SK-N-SH treated with all-trans-retinoic acid at 6 μM for 48 hours (cell line): ENCODE data around the gene ERBIN.

ENCODE experiments used
- ATAC-seq: fragments of 200-7000 bp; cut with Tn5 transposase; 3 replicates; pipeline ENCODE4 v1.9.1; 2020; ENCODE audit warnings: mild to moderate bottlenecking, moderate library complexity
- ARNTL ChIP-seq: fragments of 450-650 bp; formaldehyde crosslinking; IDR thresholded peaks from 2 replicates; pipeline ENCODE4 v1.5.0; 2020; ENCODE audit warnings: low read depth, mild to moderate bottlenecking, moderate library complexity, borderline replicate concordance
- BACH2 ChIP-seq: fragments of 250-450 bp; sonication (Bioruptor Pico); IDR thresholded peaks from 2 replicates; pipeline ENCODE4 v1.9.0; 2021; ENCODE audit warnings: mild to moderate bottlenecking, borderline replicate concordance
- CSDC2 ChIP-seq: fragments of 250-450 bp; sonication (Bioruptor Pico); IDR thresholded peaks from 2 replicates; pipeline ENCODE4 v1.5.0; 2020; ENCODE audit warnings: mild to moderate bottlenecking, moderate library complexity
- ESRRG ChIP-seq: fragments of 250-450 bp; sonication (Bioruptor Pico); IDR thresholded peaks from 2 replicates; pipeline ENCODE4 v1.6.1; 2021; ENCODE audit warnings: mild to moderate bottlenecking
- GLIS3 ChIP-seq: fragments of 250-450 bp; sonication (Bioruptor Pico); IDR thresholded peaks from 2 replicates; pipeline ENCODE4 v1.5.0; 2020; ENCODE audit warnings: mild to moderate bottlenecking, moderate library complexity
- ISL1 ChIP-seq: fragments of 250-450 bp; sonication (Bioruptor Pico); IDR thresholded peaks from 2 replicates; pipeline ENCODE4 v2.1.2; 2022; ENCODE audit warnings: mild to moderate bottlenecking, moderate library complexity
- OSR1 ChIP-seq: fragments of 250-450 bp; sonication (Bioruptor Pico); IDR thresholded peaks from 2 replicates; pipeline ENCODE4 v1.8.0; 2022; ENCODE audit warnings: moderate library complexity, mild to moderate bottlenecking, inconsistent platforms
- PATZ1 ChIP-seq: fragments of 250-450 bp; sonication (Bioruptor Pico); IDR thresholded peaks from 2 replicates; pipeline ENCODE4 v1.8.0; 2020; ENCODE audit warnings: mild to moderate bottlenecking, moderate library complexity, borderline replicate concordance
- POU6F1 ChIP-seq: fragments of 250-450 bp; sonication (Bioruptor Pico); IDR thresholded peaks from 2 replicates; pipeline ENCODE4 v1.8.0; 2021; ENCODE audit warnings: low read depth, mild to moderate bottlenecking, moderate library complexity, borderline replicate concordance
- PPARA ChIP-seq: fragments of 250-450 bp; sonication (Bioruptor Pico); IDR thresholded peaks from 2 replicates; pipeline ENCODE4 v1.5.0; 2020; ENCODE audit warnings: mild to moderate bottlenecking, borderline replicate concordance
- RARB ChIP-seq: fragments of 250-450 bp; sonication (Bioruptor Pico); IDR thresholded peaks from 2 replicates; pipeline ENCODE4 v1.8.0; 2021; ENCODE audit warnings: mild to moderate bottlenecking, moderate library complexity
- SNAI2 ChIP-seq: fragments of 250-450 bp; sonication (Bioruptor Pico); IDR thresholded peaks from 2 replicates; pipeline ENCODE4 v1.5.0; 2020; ENCODE audit warnings: mild to moderate bottlenecking, moderate library complexity
- TCF4 ChIP-seq: fragments of 250-450 bp; sonication (Bioruptor Pico); IDR thresholded peaks from 2 replicates; pipeline ENCODE4 v1.8.0; 2021; ENCODE audit warnings: mild to moderate bottlenecking, moderate library complexity, borderline replicate concordance
- TOX ChIP-seq: fragments of 250-450 bp; sonication (Bioruptor Pico); IDR thresholded peaks from 2 replicates; pipeline ENCODE4 v1.8.0; 2021; ENCODE audit warnings: mild to moderate bottlenecking, moderate library complexity, borderline replicate concordance
- TSHZ2 ChIP-seq: fragments of 250-450 bp; sonication (Bioruptor Pico); IDR thresholded peaks from 2 replicates; pipeline ENCODE4 v1.5.0; 2020; ENCODE audit warnings: mild to moderate bottlenecking, moderate library complexity
- ZC3H10 ChIP-seq: fragments of 250-450 bp; sonication (Bioruptor Pico); IDR thresholded peaks from 2 replicates; pipeline ENCODE4 v1.5.1; 2021; ENCODE audit warnings: mild to moderate bottlenecking, moderate library complexity
- ZFP3 ChIP-seq: fragments of 250-450 bp; sonication (Bioruptor Pico); IDR thresholded peaks from 2 replicates; pipeline ENCODE4 v1.5.0; 2020; ENCODE audit warnings: mild to moderate bottlenecking, moderate library complexity
- ZFP30 ChIP-seq: fragments of 450-650 bp; formaldehyde crosslinking; IDR thresholded peaks from 2 replicates; pipeline ENCODE4 v1.5.0; 2022; ENCODE audit warnings: mild to moderate bottlenecking, moderate library complexity
- ZNF565 ChIP-seq: fragments of 450-650 bp; formaldehyde crosslinking; conservative IDR thresholded peaks from 2 replicates; pipeline ENCODE4 v1.5.0; 2020; ENCODE audit warnings: low read depth, mild to moderate bottlenecking, moderate library complexity
- ZNF70 ChIP-seq: fragments of 450-650 bp; formaldehyde crosslinking; IDR thresholded peaks from 2 replicates; pipeline ENCODE4 v1.5.0; 2020; ENCODE audit warnings: mild to moderate bottlenecking, moderate library complexity
- ZNF8 ChIP-seq: fragments of 450-650 bp; formaldehyde crosslinking; IDR thresholded peaks from 2 replicates; pipeline ENCODE4 v1.5.0; 2020; ENCODE audit warnings: mild to moderate bottlenecking, moderate library complexity
- TF ChIP-seq, protein P1 (sequence below): fragments of 250-450 bp; sonication (Bioruptor Pico); IDR thresholded peaks from 2 replicates; pipeline ENCODE4 v1.5.1; 2020; ENCODE audit warnings: low read depth, mild to moderate bottlenecking, moderate library complexity
- TF ChIP-seq, protein P2 (sequence below): fragments of 250-450 bp; sonication (Bioruptor Pico); IDR thresholded peaks from 2 replicates; pipeline ENCODE4 v1.5.1; 2021; ENCODE audit warnings: mild to moderate bottlenecking, moderate library complexity

Gene ERBIN

DNA sequence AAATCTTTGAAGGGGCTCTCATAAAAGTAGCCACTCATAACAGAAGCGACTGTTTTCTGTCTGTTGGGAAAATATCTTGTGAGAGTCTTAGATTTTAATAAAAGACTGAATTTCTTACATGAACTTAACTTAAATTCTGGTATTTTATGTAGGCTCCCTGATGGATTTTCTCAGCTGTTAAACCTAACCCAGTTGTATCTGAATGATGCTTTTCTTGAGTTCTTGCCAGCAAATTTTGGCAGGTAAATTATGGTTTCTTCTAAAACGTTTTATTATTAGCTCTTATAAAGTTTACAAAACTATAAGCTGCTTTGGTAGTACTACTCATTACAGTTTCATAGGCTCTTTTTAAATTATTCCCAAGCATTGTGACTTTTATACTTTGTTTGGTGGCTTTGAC lies 87.0 kb downstream of the ERBIN start:
- TF ChIP-seq OSR1, result no peak
- TF ChIP-seq CSDC2 (CRISPR knock-in tag), result no peak
- no peak for TF ChIP-seq ZFP30
- TF ChIP-seq ESRRG (CRISPR knock-in tag), result no peak
- TF ChIP-seq ZNF565, result no peak
- no peak for TF ChIP-seq RARB (CRISPR knock-in tag)
- TF ChIP-seq ISL1 (CRISPR knock-in tag), result no peak
- no peak for TF ChIP-seq SNAI2 (CRISPR knock-in tag)
- TF ChIP-seq TOX (CRISPR knock-in tag), result no peak
- no peak for TF ChIP-seq ZNF8 (CRISPR knock-in tag)

DNA sequence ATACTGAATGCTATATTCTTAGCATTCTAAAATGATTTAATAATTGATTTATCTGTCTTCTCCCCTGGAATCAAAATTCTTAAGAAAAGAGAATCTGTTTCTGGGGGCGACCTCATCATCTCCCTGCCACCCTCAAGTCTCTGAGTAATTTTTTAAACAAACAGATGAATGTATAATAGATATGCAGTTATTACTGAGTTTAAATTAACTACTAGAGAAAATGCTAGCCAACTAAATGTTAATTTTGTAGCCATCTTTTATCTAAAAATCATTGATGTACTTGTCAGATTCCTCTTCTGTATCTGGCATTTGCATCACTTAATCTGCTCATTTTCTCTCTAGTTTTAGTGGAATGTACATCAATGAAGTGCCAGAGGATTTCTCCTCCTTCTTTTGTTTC lies 87.5 kb downstream of the ERBIN start:
- TF ChIP-seq CSDC2 (CRISPR knock-in tag) (no peak), ZNF565 (no peak), TSHZ2 (no peak), SNAI2 (CRISPR knock-in tag) (no peak), ZFP3 (CRISPR knock-in tag) (no peak), OSR1 (no peak), ZNF70 (no peak), ISL1 (CRISPR knock-in tag) (no peak), POU6F1 (no peak), ZFP30 (no peak)
- TF ChIP-seq, protein P1, sequence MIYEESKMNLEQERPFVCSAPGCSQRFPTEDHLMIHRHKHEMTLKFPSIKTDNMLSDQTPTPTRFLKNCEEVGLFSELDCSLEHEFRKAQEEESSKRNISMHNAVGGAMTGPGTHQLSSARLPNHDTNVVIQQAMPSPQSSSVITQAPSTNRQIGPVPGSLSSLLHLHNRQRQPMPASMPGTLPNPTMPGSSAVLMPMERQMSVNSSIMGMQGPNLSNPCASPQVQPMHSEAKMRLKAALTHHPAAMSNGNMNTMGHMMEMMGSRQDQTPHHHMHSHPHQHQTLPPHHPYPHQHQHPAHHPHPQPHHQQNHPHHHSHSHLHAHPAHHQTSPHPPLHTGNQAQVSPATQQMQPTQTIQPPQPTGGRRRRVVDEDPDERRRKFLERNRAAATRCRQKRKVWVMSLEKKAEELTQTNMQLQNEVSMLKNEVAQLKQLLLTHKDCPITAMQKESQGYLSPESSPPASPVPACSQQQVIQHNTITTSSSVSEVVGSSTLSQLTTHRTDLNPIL (CRISPR knock-in tag), result no peak
- TF ChIP-seq, protein P2, sequence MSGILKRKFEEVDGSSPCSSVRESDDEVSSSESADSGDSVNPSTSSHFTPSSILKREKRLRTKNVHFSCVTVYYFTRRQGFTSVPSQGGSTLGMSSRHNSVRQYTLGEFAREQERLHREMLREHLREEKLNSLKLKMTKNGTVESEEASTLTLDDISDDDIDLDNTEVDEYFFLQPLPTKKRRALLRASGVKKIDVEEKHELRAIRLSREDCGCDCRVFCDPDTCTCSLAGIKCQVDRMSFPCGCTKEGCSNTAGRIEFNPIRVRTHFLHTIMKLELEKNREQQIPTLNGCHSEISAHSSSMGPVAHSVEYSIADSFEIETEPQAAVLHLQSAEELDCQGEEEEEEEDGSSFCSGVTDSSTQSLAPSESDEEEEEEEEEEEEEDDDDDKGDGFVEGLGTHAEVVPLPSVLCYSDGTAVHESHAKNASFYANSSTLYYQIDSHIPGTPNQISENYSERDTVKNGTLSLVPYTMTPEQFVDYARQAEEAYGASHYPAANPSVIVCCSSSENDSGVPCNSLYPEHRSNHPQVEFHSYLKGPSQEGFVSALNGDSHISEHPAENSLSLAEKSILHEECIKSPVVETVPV (CRISPR knock-in tag), result no peak
- ATAC-seq, result no peak

More for the DNA sequence above, 87.0 kb downstream of the ERBIN start:
- no peak for ATAC-seq

DNA sequence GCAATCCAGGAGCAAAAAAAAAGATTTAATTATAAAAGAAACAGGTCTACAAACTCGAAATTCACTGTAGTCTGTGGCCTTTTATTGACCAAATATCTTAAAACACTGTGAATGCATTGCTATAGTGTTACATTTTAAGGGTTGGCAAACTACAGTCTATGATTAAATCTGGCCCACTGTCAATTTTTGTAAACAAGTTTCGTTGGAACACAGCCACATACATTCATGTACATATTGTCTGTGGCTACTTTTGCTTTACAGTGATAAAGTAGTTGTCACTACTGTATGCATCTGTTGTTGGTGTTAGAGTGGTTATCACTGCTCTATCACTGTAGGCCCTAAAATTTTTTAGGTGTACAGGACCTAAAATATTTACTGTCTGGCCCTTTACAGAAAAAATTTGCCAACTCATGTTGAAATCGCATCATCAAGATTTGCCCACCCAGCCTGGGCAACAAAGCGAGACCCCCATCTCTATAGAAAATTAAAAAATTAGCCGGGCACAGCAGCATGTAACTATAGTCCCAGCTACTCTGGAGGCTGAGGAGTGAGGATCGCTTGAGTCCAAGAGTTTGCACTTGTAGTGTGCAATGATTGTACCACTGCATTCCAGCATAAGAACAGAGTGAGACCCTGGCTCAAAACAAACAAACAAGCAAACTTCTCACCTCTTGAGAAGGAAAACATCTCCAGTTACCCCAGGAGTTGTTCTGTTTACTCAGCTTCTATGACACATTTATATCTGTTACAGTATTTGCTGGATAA lies 89.0 kb downstream of the ERBIN start:
- no peak; the same call in 2 of the 3 replicates for ATAC-seq
- TF ChIP-seq TCF4 (CRISPR knock-in tag) (no peak), GLIS3 (CRISPR knock-in tag) (no peak), BACH2 (CRISPR knock-in tag) (no peak), POU6F1 (no peak), ZC3H10 (CRISPR knock-in tag) (no peak), ISL1 (CRISPR knock-in tag) (no peak), ZFP30 (no peak), PPARA (CRISPR knock-in tag) (no peak), ZNF70 (no peak), PATZ1 (CRISPR knock-in tag) (no peak), ZNF8 (CRISPR knock-in tag) (no peak), OSR1 (no peak), ARNTL (CRISPR knock-in tag) (no peak), SNAI2 (CRISPR knock-in tag) (no peak)
- TF ChIP-seq, protein P2 (CRISPR knock-in tag), result no peak
